GM21619 (cell line): ENCODE results near the gene PI4KA.
"Not testable (repeated sequence)": the region's sequence is repeated elsewhere in the genome, so short reads cannot be mapped to it uniquely, and the experiment has no call there.

Experiments
- ATAC-seq: cut with Tn5 transposase; IDR thresholded peaks from one replicate; pipeline ENCODE4 v1.9.1; 2021; ENCODE audit not compliant: unreplicated experiment

PI4KA gene

GRCh38 chr22:20732431-20732830 lies 126.2 kb downstream of the PI4KA start:
- not testable (repeated sequence) for ATAC-seq

DNA sequence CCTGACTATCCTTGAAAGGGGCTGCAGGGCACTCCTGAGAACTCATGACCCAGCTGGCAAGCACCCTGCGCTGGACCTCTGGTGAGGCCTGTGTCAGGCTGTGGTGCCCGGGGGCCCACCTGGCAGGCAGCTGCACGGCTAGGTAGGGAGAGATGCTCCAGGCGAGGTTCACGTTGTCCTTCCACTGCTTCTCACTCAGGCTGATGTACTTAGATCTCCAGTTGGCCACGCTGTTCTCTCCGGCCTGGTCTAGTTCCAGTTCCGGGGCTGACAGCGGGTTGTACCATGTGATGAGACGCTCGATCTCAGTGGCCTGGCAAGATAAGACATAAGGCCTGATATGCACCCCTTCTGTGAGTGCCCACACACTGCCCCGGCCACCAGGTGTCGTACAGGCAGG lies 129.4 kb downstream of the PI4KA start:
- no peak for ATAC-seq

DNA sequence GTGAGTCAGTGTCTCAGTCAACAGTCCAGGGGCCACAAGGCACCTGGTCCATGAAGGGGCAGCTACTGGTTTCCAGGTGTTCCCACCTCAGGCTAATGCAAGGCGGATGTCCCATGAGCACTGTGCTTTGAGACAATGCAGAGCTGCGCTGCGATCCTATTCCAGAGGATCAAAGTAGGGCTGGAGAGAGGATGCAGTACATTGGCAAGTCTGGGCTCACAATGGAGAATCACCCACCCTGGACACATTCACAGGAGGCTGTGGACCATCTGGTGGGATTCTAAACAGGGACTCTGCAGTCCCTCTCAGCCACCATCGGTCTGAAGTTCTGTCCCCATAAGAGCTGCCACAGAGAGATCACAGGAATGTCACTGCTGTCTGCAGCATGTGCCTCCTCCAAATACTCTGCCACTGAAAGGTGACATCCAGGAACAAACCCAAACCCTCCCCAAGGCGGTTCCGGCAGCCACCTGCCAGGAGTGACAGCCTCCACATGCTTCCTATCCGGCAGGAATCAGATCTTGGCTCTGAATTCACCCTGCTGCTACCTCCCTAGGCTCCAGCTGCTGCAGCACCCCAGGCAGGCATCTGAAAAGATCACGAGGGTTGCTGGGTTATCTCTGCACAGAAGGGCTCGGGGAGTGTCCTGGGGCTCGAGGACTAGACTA lies 130.0 kb downstream of the PI4KA start:
- no peak for ATAC-seq

GRCh38 chr22:20727118-20728015 lies 131.2 kb downstream of the PI4KA start:
- ATAC-seq = no peak

DNA sequence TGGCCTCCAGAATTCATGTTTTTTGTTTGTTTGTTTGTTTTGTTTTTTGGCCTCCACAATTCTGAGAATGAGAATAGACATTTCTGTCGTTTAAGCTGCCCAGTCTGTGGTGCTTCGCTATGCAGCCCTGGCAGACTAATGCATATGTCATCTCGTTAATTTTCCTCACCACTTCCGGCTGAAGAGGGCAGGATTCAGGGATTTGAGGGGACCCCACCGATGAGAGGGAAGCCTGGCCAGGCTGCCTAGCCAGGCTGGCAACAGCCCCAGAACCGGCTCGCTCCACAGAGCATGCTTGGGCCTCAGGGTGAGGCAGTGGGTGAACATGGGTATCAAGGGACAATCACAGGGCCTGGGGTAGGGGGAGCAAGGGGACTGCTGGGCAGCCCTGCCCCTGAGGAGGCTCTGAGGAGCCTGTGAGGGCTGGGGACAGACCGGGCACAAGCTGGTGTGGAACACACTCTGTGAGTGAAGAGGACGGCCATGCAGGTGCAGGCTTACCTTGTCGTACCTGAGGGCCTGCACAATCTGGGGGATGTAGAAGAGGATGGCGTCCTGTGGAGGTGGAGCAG lies 132.5 kb downstream of the PI4KA start:
- no peak for ATAC-seq

GRCh38 chr22:20724676-20725454 lies 133.7 kb downstream of the PI4KA start:
- no peak for ATAC-seq

- ATAC-seq = no peak
Observed at GRCh38 chr22:20721409-20722218, 137.0 kb downstream of the PI4KA start.

GRCh38 chr22:20720692-20721408 lies 137.8 kb downstream of the PI4KA start:
- no peak for ATAC-seq

DNA sequence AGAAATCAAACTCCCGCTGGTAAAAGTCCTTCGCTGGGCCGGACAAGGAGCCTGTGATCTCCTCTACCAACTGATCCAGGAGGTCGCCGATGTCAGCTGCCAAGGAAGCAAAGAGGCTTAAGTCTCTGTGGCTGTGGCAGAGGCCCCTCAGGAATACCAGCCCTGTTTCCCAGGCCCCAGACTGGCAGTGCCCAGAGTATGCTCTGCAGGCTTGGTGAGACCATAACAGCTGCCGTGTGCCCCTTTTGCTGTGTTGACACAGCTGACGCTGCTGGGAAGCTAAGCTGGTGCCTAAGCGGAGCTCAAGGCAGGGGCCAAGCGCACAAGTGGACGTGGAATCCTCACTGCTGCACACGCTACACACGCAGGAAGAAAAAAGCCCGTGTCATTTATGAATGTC lies 139.9 kb downstream of the PI4KA start:
- ATAC-seq = not testable (repeated sequence)

DNA sequence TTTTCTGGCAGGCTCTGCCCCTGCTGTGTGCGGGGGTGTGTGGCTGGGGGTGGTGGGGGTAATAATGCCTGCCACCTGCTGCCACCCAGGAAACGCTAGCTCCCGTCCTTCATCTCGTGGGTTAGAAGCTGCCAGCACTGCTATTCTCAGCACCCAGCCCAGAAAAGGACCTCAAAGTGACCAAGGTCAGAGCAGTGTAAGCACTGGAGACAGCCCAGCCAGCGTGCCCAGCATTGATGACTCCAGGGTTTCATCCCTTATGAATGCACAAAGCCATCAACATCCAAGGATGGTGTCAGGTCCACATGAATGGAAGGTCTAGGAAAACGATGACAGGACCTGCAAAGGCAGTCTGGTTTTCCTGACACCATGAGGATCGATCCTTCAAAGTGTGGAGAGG lies 140.6 kb downstream of the PI4KA start:
- not testable (repeated sequence) for ATAC-seq

- ATAC-seq = not testable (repeated sequence)
Observed at GRCh38 chr22:20717213-20717866, 141.3 kb downstream of the PI4KA start.

- not testable (repeated sequence) for ATAC-seq
Observed at GRCh38 chr22:20713116-20713515, 145.5 kb downstream of the PI4KA start.

GRCh38 chr22:20709966-20710365 lies 148.6 kb downstream of the PI4KA start:
- ATAC-seq = not testable (repeated sequence)

GRCh38 chr22:20707549-20708118 lies 151.0 kb downstream of the PI4KA start:
- not testable (repeated sequence) for ATAC-seq

GRCh38 chr22:20703816-20704609 lies 154.6 kb downstream of the PI4KA start:
- ATAC-seq = not testable (repeated sequence)

DNA sequence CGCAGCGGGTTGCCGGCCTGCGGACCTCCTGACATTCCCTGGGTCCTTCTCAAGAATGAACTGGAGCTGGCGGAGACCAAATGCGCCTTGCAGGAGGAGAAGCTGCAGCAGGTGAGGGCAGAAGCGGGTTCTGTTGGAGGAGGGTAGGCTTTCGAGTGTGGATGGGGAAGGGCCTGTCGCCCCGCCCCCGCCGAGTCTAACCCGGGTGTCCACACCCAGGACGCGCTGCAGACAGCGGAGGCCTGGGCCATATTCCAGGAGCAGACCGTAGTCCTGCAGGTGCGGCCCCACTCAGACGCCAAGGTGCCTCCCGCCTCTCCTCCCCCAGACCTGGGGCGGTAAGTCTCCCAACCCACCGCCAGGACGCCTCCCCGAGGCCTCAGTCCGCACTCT lies 155.2 kb downstream of the PI4KA start:
- ATAC-seq = peak; percentile 20

- ATAC-seq = peak; percentile 63
Observed at GRCh38 chr22:20702546-20703413, 155.8 kb downstream of the PI4KA start.
